ENCODE measurements around the gene DENND6B. TPM values are rescaled to one million over a fixed set of nuclear protein-coding genes. Genes with fewer than 3 reads are reported as not detected.

The DENND6B gene
- total and polyA plus RNA-seq, 2 of the 13 experiments (the other 11 are each of a cell fraction or from before 2014, with no cell fraction given): 0.95 to 3.8 TPM

DNA sequence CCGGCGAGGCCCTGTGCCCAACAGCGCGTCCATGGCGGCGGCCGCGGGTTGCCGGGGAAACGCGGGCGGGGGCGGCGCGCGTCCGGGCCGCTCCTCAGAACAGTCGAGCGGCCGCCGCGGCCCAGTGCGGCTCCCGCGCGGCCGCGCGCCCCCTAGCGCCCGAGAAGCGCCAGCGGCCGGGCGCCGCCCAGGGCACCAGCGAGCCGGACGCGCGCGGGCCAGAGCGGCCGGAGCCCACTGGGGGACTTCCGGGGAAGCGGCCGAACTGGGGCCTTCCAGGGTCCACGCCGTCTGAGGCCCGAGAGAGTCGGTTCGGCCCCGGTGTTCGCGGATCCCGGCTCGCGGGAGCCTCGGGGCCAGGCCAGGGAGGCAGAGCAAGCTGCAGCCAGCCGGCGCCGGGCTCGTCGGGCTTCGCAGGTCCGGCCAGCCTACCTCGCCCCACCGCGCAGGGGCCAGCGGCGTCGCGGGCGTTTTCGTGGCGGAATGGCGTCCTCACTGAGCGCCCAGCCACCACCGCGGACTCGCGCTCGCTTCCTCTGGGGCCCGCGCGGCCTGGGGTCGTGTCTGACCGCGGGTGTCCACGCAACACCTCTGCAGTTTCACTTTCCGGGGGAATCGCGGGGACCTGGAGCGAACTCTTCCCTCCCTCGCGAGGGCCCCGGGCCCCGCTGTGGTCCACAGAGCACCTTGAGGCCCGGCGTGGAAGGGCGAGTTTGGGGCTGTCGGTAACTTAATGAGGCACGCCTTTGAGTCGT is at the start of gene DENND6B (continued):
- TF ChIP-seq, protein P1, sequence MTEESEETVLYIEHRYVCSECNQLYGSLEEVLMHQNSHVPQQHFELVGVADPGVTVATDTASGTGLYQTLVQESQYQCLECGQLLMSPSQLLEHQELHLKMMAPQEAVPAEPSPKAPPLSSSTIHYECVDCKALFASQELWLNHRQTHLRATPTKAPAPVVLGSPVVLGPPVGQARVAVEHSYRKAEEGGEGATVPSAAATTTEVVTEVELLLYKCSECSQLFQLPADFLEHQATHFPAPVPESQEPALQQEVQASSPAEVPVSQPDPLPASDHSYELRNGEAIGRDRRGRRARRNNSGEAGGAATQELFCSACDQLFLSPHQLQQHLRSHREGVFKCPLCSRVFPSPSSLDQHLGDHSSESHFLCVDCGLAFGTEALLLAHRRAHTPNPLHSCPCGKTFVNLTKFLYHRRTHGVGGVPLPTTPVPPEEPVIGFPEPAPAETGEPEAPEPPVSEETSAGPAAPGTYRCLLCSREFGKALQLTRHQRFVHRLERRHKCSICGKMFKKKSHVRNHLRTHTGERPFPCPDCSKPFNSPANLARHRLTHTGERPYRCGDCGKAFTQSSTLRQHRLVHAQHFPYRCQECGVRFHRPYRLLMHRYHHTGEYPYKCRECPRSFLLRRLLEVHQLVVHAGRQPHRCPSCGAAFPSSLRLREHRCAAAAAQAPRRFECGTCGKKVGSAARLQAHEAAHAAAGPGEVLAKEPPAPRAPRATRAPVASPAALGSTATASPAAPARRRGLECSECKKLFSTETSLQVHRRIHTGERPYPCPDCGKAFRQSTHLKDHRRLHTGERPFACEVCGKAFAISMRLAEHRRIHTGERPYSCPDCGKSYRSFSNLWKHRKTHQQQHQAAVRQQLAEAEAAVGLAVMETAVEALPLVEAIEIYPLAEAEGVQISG (CRISPR knock-in tag; IDR thresholded peaks at IDR 0.05): peak; percentile 99
- no peak for TF ChIP-seq ADNP (CRISPR knock-in tag; IDR thresholded peaks at IDR 0.05)
- no peak for TF ChIP-seq ZSCAN22 (CRISPR knock-in tag; IDR thresholded peaks at IDR 0.05)
- TF ChIP-seq IRX3 (CRISPR knock-in tag; IDR thresholded peaks at IDR 0.05; ENCODE audit: borderline replicate concordance, low read depth): no peak
- no peak for TF ChIP-seq ZNF20 (CRISPR knock-in tag; IDR thresholded peaks at IDR 0.05)
- TF ChIP-seq ZNF30 (CRISPR knock-in tag; IDR thresholded peaks at IDR 0.05): 0 out of 2 replicates have a peak, but pooled peaks have one; percentile 37
- TF ChIP-seq ZNF431 (CRISPR knock-in tag; IDR thresholded peaks at IDR 0.05; ENCODE audit: borderline replicate concordance, low read depth): no peak
- TF ChIP-seq HNRNPL (IDR thresholded peaks at IDR 0.05; ENCODE audit: low read depth, low read length): 0 out of 2 replicates have a peak, but pooled peaks have one; percentile 9
- TF ChIP-seq, protein P2, sequence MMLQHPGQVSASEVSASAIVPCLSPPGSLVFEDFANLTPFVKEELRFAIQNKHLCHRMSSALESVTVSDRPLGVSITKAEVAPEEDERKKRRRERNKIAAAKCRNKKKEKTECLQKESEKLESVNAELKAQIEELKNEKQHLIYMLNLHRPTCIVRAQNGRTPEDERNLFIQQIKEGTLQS (CRISPR knock-in tag; IDR thresholded peaks at IDR 0.05): no peak
- TF ChIP-seq ZNF451 (CRISPR knock-in tag; IDR thresholded peaks at IDR 0.05): 0 out of 2 replicates have a peak, but pooled peaks have one; percentile 64
- no peak for TF ChIP-seq RORA (CRISPR knock-in tag; IDR thresholded peaks at IDR 0.05)
- TF ChIP-seq, protein P3, sequence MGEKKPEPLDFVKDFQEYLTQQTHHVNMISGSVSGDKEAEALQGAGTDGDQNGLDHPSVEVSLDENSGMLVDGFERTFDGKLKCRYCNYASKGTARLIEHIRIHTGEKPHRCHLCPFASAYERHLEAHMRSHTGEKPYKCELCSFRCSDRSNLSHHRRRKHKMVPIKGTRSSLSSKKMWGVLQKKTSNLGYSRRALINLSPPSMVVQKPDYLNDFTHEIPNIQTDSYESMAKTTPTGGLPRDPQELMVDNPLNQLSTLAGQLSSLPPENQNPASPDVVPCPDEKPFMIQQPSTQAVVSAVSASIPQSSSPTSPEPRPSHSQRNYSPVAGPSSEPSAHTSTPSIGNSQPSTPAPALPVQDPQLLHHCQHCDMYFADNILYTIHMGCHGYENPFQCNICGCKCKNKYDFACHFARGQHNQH (CRISPR knock-in tag; IDR thresholded peaks at IDR 0.05): no peak
- TF ChIP-seq, protein P4, sequence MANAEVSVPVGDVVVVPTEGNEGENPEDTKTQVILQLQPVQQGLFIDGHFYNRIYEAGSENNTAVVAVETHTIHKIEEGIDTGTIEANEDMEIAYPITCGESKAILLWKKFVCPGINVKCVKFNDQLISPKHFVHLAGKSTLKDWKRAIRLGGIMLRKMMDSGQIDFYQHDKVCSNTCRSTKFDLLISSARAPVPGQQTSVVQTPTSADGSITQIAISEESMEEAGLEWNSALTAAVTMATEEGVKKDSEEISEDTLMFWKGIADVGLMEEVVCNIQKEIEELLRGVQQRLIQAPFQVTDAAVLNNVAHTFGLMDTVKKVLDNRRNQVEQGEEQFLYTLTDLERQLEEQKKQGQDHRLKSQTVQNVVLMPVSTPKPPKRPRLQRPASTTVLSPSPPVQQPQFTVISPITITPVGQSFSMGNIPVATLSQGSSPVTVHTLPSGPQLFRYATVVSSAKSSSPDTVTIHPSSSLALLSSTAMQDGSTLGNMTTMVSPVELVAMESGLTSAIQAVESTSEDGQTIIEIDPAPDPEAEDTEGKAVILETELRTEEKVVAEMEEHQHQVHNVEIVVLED (CRISPR knock-in tag; IDR thresholded peaks at IDR 0.05; ENCODE audit: borderline replicate concordance): peak; percentile 65; the same call in 1 of the 2 replicates
- TF ChIP-seq, protein P5, sequence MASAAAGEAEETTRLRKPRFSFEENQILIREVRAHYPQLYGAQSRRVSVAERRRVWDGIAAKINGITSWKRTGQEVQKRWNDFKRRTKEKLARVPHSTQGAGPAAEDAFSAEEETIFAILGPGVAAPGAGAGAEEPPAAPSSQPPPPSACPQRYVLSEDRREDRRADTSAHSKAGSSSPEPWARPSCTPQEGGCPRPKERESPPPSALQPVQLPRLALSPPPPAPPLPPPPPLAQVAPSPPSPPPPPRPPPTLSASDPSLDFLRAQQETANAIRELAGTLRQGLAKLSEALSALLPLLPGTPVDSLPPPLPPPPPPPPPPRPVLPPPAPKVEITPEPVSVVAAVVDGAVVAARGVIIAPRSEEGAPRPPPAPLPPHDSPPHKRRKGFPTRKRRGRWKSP (CRISPR knock-in tag; IDR thresholded peaks at IDR 0.05): 0 out of 2 replicates have a peak, but pooled peaks have one; percentile 33
- TF ChIP-seq NCOA5 (CRISPR knock-in tag; IDR thresholded peaks at IDR 0.05): no peak
- TF ChIP-seq, protein P6, sequence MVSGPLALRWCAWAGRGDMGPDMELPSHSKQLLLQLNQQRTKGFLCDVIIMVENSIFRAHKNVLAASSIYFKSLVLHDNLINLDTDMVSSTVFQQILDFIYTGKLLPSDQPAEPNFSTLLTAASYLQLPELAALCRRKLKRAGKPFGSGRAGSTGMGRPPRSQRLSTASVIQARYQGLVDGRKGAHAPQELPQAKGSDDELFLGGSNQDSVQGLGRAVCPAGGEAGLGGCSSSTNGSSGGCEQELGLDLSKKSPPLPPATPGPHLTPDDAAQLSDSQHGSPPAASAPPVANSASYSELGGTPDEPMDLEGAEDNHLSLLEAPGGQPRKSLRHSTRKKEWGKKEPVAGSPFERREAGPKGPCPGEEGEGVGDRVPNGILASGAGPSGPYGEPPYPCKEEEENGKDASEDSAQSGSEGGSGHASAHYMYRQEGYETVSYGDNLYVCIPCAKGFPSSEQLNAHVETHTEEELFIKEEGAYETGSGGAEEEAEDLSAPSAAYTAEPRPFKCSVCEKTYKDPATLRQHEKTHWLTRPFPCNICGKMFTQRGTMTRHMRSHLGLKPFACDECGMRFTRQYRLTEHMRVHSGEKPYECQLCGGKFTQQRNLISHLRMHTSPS (CRISPR knock-in tag; IDR thresholded peaks at IDR 0.05; ENCODE audit: low read depth): no peak
- peak; percentile 48 for TF ChIP-seq HNRNPLL (IDR thresholded peaks at IDR 0.05; ENCODE audit: low read depth, low read length, poor library complexity, severe bottlenecking)
- TF ChIP-seq, protein P7, sequence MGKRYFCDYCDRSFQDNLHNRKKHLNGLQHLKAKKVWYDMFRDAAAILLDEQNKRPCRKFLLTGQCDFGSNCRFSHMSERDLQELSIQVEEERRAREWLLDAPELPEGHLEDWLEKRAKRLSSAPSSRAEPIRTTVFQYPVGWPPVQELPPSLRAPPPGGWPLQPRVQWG (CRISPR knock-in tag; IDR thresholded peaks at IDR 0.05; ENCODE audit: borderline replicate concordance, low read depth): no peak
- TF ChIP-seq ZNF788 (CRISPR knock-in tag; IDR thresholded peaks at IDR 0.05; ENCODE audit: borderline replicate concordance): 0 out of 2 replicates have a peak, but pooled peaks have one; percentile 48

Data from HepG2 (cell line).